HepG2 (cell line): Measurements from ENCODE around the gene MORF4L2. TPM values are rescaled to one million over a fixed set of nuclear protein-coding genes. Genes with fewer than 3 reads are reported as not detected.
"Not testable (repeated sequence)": the region's sequence is repeated elsewhere in the genome, so short reads cannot be mapped to it uniquely, and the experiment has no call there.

Source experiments
- ATAC-seq: fragments of 200-7000 bp; cut with Tn5 transposase; 3 replicates; pipeline ENCODE4 v1.9.1; 2020; ENCODE audit warnings: mild to moderate bottlenecking, moderate library complexity
- BruUV-seq: library from RNA; stranded (reverse); fragments of 400-500 nt; replicated peaks from 2 replicates; lab custom pipeline; 2021; lab: Mats Ljungman, UMichigan
- CTCF ChIA-PET: fragments of 300-600 bp; formaldehyde crosslinking; extraction: SDS; loops from one replicate; lab custom pipeline; 2021; ENCODE audit warnings: low total read pairs, inconsistent platforms, low intra/inter-chr PET ratio; lab: Yijun Ruan, JAX
- POLR2A ChIA-PET: fragments of 350-600 bp; sonication (Branson Sonifier 250); formaldehyde crosslinking; loops from one replicate; lab custom pipeline; 2020; ENCODE audit warnings: antibody characterized with exemption, inconsistent platforms; lab: Yijun Ruan, JAX
- DNase-seq: peaks from one replicate; pipeline ENCODE4 v3.0.0-alpha.2; 2015; ENCODE audit warnings: low spot score
- FAIRE-seq: peaks from 3 replicates; lab custom pipeline; 2011; peaks lifted over from hg19 to GRCh38; lab: Jason Lieb, UNC
- H2AFZ ChIP-seq: one replicate; pipeline ENCODE4 v1.6.1; 2011; ENCODE audit warnings: low read length, inconsistent platforms
- H3K27ac ChIP-seq: fragments of 300-600 bp; 3 replicates; pipeline ENCODE4 v1.8.0; 2011; ENCODE audit warnings: mixed run types, mild to moderate bottlenecking, mixed read lengths, low read length, inconsistent platforms; ENCODE audit not compliant: insufficient read depth; ENCODE audit errors: extremely low read length
- H3K27me3 ChIP-seq, 2 experiments: fragments of 200-600 bp in 1 of 2; 2 replicates in 1 of 2; 3 replicates in 1 of 2; pipeline versions ENCODE4 v1.6.0 to v1.8.0; 2011; ENCODE audit warnings: low read length in 2 of 2, mild to moderate bottlenecking in 2 of 2, moderate library complexity in 2 of 2, inconsistent platforms in 1 of 2; ENCODE audit not compliant: insufficient read depth in 2 of 2, control insufficient read depth in 1 of 2
- H3K36me3 ChIP-seq, 2 experiments: fragments of 200-600 bp in 1 of 2; replicated peaks in 1 of 2; 2 replicates in 1 of 2; 3 replicates in 1 of 2; pipeline versions ENCODE4 v1.5.1 to v1.8.0; 2011; ENCODE audit warnings: low read length in 2 of 2, inconsistent platforms in 1 of 2; ENCODE audit not compliant: insufficient read depth in 2 of 2, control insufficient read depth in 1 of 2
- H3K4me1 ChIP-seq: 2 replicates; pipeline ENCODE4 v1.5.1; 2012; ENCODE audit warnings: low read length, inconsistent platforms; ENCODE audit not compliant: insufficient read depth
- H3K4me2 ChIP-seq: 2 replicates; pipeline ENCODE4 v1.6.0; 2011; ENCODE audit warnings: low read depth, low read length, inconsistent platforms
- H3K4me3 ChIP-seq, 3 experiments: fragments of 200-600 bp in 1 of 3; sonication (generic), shearing (Covaris generic) in 1 of 3; replicated peaks in 1 of 3; 2 replicates each; pipeline ENCODE4 v1.5.1; 2011 to 2016; ENCODE audit warnings: low read length in 3 of 3, inconsistent platforms in 2 of 3, low read depth in 2 of 3, mild to moderate bottlenecking in 2 of 3, control low read depth in 1 of 3, mixed read lengths in 1 of 3; ENCODE audit not compliant: insufficient read depth in 1 of 3
- H3K79me2 ChIP-seq: one replicate; pipeline ENCODE4 v1.6.1; 2011; ENCODE audit warnings: low read length, inconsistent platforms; ENCODE audit not compliant: insufficient read depth
- H3K9ac ChIP-seq: 2 replicates; pipeline ENCODE4 v1.6.0; 2011; ENCODE audit warnings: mild to moderate bottlenecking, low read depth, low read length, inconsistent platforms; ENCODE audit not compliant: insufficient read depth
- H3K9me3 ChIP-seq: 2 replicates; pipeline ENCODE4 v1.5.1; 2012; ENCODE audit warnings: mild to moderate bottlenecking, low read length
- H4K20me1 ChIP-seq: 2 replicates; pipeline ENCODE4 v1.6.0; 2011; ENCODE audit warnings: inconsistent platforms, mild to moderate bottlenecking, low read length, moderate library complexity; ENCODE audit not compliant: insufficient read depth
- BHLHE40 ChIP-seq: IDR thresholded peaks from 2 replicates; pipeline ENCODE4 v1.6.1; 2011; ENCODE audit warnings: low read length, improper control_type of control experiment
- ESRRA ChIP-seq: sonication (generic); formaldehyde crosslinking; IDR thresholded peaks from 2 replicates; pipeline ENCODE4 v1.5.1; 2020; ENCODE audit warnings: mild to moderate bottlenecking, low read depth, missing genetic modification reagents
- EZH2 ChIP-seq: conservative IDR thresholded peaks from 2 replicates; pipeline ENCODE4 v1.6.1; 2012; ENCODE audit warnings: mild to moderate bottlenecking, low read depth, low read length, moderate library complexity
- GATAD2A ChIP-seq: IDR thresholded peaks from 2 replicates; pipeline ENCODE4 v1.6.1; 2016
- HOXA3 ChIP-seq: sonication (generic); formaldehyde crosslinking; IDR thresholded peaks from 2 replicates; pipeline ENCODE4 v1.5.0; 2020; ENCODE audit warnings: missing genetic modification reagents
- MAF1 ChIP-seq: sonication (generic); formaldehyde crosslinking; IDR thresholded peaks from 2 replicates; pipeline ENCODE4 v1.5.0; 2020; ENCODE audit warnings: missing genetic modification reagents, borderline replicate concordance
- RFX1 ChIP-seq: fragments of 450-650 bp; IDR thresholded peaks from 2 replicates; pipeline ENCODE4 v1.6.1; 2017
- RFX3 ChIP-seq: IDR thresholded peaks from 2 replicates; pipeline ENCODE4 v1.6.1; 2016; ENCODE audit warnings: missing biosample characterization, missing genetic modification reagents
- SIN3A ChIP-seq: IDR thresholded peaks from 2 replicates; pipeline ENCODE4 v1.6.1; 2011; ENCODE audit warnings: low read depth, mild to moderate bottlenecking, control low read depth, low read length, borderline replicate concordance
- ZBTB42 ChIP-seq: sonication (generic); formaldehyde crosslinking; IDR thresholded peaks from 2 replicates; pipeline ENCODE4 v1.5.0; 2020; ENCODE audit warnings: mild to moderate bottlenecking, missing genetic modification reagents
- ZIK1 ChIP-seq: sonication (generic); formaldehyde crosslinking; IDR thresholded peaks from 2 replicates; pipeline ENCODE4 v1.5.0; 2020; ENCODE audit warnings: mild to moderate bottlenecking, low read depth, missing genetic modification reagents, borderline replicate concordance
- ZNF136 ChIP-seq: sonication (generic); formaldehyde crosslinking; IDR thresholded peaks from 2 replicates; pipeline ENCODE4 v1.8.1; 2022; ENCODE audit warnings: low read depth, mild to moderate bottlenecking, moderate library complexity, missing genetic modification reagents
- ZNF446 ChIP-seq: sonication (generic); formaldehyde crosslinking; IDR thresholded peaks from 2 replicates; pipeline ENCODE4 v1.5.0; 2020; ENCODE audit warnings: mild to moderate bottlenecking, missing genetic modification reagents
- ZNF496 ChIP-seq: sonication (generic); formaldehyde crosslinking; IDR thresholded peaks from 2 replicates; pipeline ENCODE4 v1.8.1; 2023; ENCODE audit warnings: mild to moderate bottlenecking, moderate library complexity, missing genetic modification reagents; ENCODE audit not compliant: insufficient replicate concordance
- ZNF747 ChIP-seq: sonication (generic); formaldehyde crosslinking; IDR thresholded peaks from 2 replicates; pipeline ENCODE4 v1.8.1; 2023; ENCODE audit warnings: missing genetic modification reagents, mild to moderate bottlenecking, borderline replicate concordance
- ZNF792 ChIP-seq: IDR thresholded peaks from 2 replicates; pipeline ENCODE4 v1.6.1; 2016
- WGBS: methylation state at CpG from one replicate; pipeline ENCODE4 v1.1.6; 2017; ENCODE audit warnings: low lambda C conversion rate; 5-methylcytosine and 5-hydroxymethylcytosine counted together
- in situ Hi-C: cut with HindIII; loops from 2 replicates; pipeline ENCODE4 v1.10.0; 2017; ENCODE audit warnings: low pct_unique_long_range_greater_than_20kb; ENCODE audit not compliant: extremely low pct_ligation_motif_present
- intact Hi-C: fragments of 100-400 bp; cut with micrococcal nuclease; formaldehyde crosslinking; loops from one replicate; pipeline ENCODE4 v1.10.0; 2022; ENCODE audit not compliant: unreplicated experiment
- polyA plus RNA-seq, 8 experiments: library from polyadenylated mRNA; depleted of rRNA in 3 of 8; stranded (reverse) in 7 of 8; unstranded in 1 of 8; fragments of >200 nt; fragmentation: Illumina TruSeq in 4 of 8; extraction: Trizol in 4 of 8; gene quantifications; 2 replicates each; pipeline versions ENCODE4 v1.2.1 to v1.2.3, GENCODE V29; 2011 to 2016; ENCODE audit warnings: low read depth in 4 of 8, missing spikeins in 1 of 8, mixed read lengths in 1 of 8; ENCODE audit not compliant: insufficient read depth in 1 of 8
- total RNA-seq, 5 experiments: library from RNA; depleted of rRNA; stranded (reverse); fragments of >200 nt; fragmentation: Illumina TruSeq; extraction: Trizol; gene quantifications; 2 replicates each; pipeline ENCODE4 v1.2.3, GENCODE V29; 2016; ENCODE audit warnings: low read depth in 1 of 5
- TF ChIP-seq, protein P1 (sequence below): sonication (generic); formaldehyde crosslinking; IDR thresholded peaks from 2 replicates; pipeline ENCODE4 v1.8.1; 2023; ENCODE audit warnings: mild to moderate bottlenecking, missing genetic modification reagents, borderline replicate concordance

MORF4L2 gene
- total and polyA plus RNA-seq, 2 of the 13 experiments (the other 11 are each of a cell fraction or from before 2014, with no cell fraction given) = 358 to 469 TPM

DNA sequence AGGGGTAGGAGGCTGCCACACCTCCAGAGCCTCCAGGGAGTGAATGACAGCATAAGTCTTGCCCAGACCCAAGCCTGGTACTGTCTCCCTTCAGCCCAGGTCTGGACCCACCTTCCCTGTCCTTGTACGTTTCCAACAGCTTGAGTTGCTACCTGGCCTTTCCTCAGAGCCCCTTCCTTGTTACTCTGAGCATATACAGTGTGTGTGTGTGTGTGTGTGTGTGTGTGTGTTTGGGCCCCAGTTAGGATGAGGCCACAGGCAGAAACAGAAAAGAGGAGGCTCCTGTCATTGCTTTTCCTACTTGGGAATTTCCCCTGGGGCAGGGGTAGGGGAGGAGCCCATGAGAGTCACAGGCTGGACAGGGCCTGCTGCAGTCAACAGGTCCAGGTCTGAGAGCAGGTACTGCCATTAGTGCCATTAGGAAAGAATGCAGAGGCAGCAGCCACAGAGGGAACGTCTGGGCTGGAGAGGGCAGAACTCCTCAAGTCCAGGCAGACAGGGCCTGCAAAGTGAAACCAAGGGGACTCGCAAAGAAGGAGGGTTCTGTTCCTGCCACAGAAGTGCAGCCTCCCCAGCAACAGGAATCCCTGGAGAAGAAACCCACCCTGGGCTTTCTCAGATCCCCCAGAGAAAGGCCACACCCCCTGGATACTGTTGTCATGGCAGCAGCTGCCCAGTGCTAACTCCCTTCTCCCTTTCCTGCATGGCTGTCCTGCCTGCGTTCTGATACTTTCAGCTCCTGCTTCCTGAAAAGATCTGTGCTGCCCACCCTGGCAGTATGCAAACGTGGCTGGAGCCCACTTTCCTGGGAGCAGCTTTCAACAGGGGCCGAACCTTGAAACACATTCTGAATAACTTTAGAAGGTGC lies 47.8 kb downstream of the MORF4L2 start:
- FAIRE-seq, H3K36me3 ChIP-seq, BruUV-seq, H3K9me3 ChIP-seq, H2AFZ ChIP-seq, H3K4me3 ChIP-seq, DNase-seq, H3K27me3 ChIP-seq, CTCF ChIA-PET, H3K79me2 ChIP-seq, H3K9ac ChIP-seq, H4K20me1 ChIP-seq, in situ Hi-C loops, H3K4me2 ChIP-seq, H3K27ac ChIP-seq, intact Hi-C loops: not testable (repeated sequence)
- POLR2A ChIA-PET = interaction anchor here (1.0 kb wide), 1 partner anchor 47 kb away, joined by 3 read pairs; no protein-coding TSS in a partner anchor
- peak; percentile 54 for TF ChIP-seq RFX3 (CRISPR knock-in tag)
- peak; percentile 50; the same call in 1 of the 2 replicates for TF ChIP-seq RFX1
- WGBS = no CpG with 5 or more reads among the region's 6 CpGs
- H3K4me1 ChIP-seq = peaks cover 10% of the 10 kb centered on the region
- peak; percentile 35; the same call in 2 of the 3 replicates for ATAC-seq

DNA sequence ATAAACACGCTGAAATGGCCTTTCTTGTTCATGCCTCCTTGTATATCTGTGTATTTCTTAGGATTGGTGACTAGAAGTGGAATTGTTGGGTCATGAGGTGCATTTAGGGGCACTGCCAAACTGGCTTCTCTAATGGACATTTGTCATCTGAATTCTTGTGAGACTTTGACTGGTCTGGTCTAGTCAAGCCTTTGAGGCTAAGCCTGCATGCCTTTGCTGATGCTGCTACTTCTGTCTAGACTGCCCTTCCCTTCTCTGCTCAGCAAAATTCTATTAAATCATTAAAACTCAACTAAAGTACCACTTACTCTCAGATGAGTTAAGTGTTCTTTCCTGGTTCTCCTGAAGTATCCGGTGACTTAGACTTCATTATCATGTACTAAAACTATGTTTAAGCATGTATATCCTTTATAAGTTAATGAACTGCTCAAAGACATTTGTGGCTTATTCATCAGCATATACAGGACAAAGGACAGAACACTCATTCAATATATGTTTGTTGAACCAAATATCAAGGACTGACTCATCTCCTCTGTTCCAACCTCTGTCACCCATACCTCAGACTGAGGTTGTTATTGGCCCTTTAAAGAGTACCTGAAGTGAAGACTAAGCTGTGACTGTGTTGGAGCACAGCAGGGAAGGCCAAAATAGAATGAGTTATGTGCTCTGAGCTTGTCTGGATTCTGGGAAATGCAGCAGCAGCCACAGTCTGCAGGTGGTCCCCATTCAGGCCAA lies 48.7 kb downstream of the MORF4L2 start:
- in situ Hi-C loops = no loop called here
- FAIRE-seq = peak; percentile 15
- Histone ChIP-seq H3K79me2 (no peaks in the 10 kb centered on the region), H2AFZ (no peak overlapping the region), H4K20me1 (no peaks in the 10 kb centered on the region), H3K9me3 (no peaks in the 10 kb centered on the region), H3K4me2 (no peak overlapping the region), H3K9ac (no peak overlapping the region), H3K27ac (no peak overlapping the region), H3K27me3 (no peaks in the 10 kb centered on the region), H3K4me3 (no peak overlapping the region), H3K36me3 (no peaks in the 10 kb centered on the region), H3K4me1 (peaks cover 1% of the 10 kb centered on the region)
- intact Hi-C loops = no loop called here
- BruUV-seq = no TSS peak
- ChIA-PET POLR2A (no interaction called here), CTCF (no interaction called here)
- 0% methylated on average over 2 of the region's 2 CpGs for WGBS
- DNase-seq = no peak
- ATAC-seq = no peak; the same call in 2 of the 3 replicates
- TF ChIP-seq ZBTB42 (CRISPR knock-in tag) (no peak), EZH2 (no peak), SIN3A (no peak), ZNF747 (CRISPR knock-in tag) (no peak), ESRRA (CRISPR knock-in tag) (no peak), BHLHE40 (no peak), ZNF496 (CRISPR knock-in tag) (no peak), HOXA3 (no peak), ZIK1 (no peak), MAF1 (CRISPR knock-in tag) (no peak), ZNF446 (CRISPR knock-in tag) (no peak), GATAD2A (CRISPR knock-in tag) (no peak), ZNF136 (CRISPR knock-in tag) (no peak), ZNF792 (no peak)
- TF ChIP-seq, protein P1, sequence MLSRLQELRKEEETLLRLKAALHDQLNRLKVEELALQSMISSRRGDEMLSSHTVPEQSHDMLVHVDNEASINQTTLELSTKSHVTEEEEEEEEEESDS = no peak
